H1 (cell line): ENCODE results near the gene PLEKHA1.

ENCODE experiments used
- BRCA1 ChIP-seq: IDR thresholded peaks from 2 replicates; pipeline ENCODE4 v1.6.1; 2012; ENCODE audit warnings: low read depth, low read length, improper control_type of control experiment
- RAD21 ChIP-seq, 2 experiments: IDR thresholded peaks in 1 of 2; conservative IDR thresholded peaks in 1 of 2; 2 replicates each; pipeline ENCODE4 v1.6.1; 2011; ENCODE audit warnings: low read depth in 2 of 2, low read length in 2 of 2, improper control_type of control experiment in 1 of 2, inconsistent platforms in 1 of 2, mild to moderate bottlenecking in 1 of 2, moderate library complexity in 1 of 2
- TF ChIP-seq, protein P1 (sequence below): IDR thresholded peaks from 2 replicates; pipeline ENCODE4 v1.6.1; 2012; ENCODE audit warnings: inconsistent platforms

DNA sequence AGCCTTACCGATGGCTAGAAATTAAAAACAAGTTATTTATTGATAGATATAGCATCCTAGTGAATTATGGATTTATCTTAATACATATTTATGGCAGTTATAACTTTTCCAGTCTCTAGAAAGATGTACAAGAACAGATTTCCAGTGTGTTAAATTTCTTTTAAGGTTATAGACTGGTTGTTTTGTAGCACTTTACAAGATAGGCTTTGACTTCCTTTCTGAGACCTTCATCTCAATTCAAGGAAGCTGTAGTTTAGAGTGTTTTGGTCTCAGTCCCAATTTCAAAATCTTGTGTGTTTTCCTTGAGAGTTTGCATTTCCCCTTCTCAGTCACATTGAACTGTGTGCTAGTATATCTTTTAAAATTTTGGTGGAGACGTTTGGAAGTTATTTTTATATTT is 30.1 kb downstream of the PLEKHA1 start:
- TF ChIP-seq, protein P1, sequence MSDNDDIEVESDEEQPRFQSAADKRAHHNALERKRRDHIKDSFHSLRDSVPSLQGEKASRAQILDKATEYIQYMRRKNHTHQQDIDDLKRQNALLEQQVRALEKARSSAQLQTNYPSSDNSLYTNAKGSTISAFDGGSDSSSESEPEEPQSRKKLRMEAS: no peak
- TF ChIP-seq BRCA1 (no peak), RAD21 (IDR thresholded peaks at IDR 0.05 in 1 of 2, conservative IDR thresholded peaks at IDR 0.05 in 1 of 2; ENCODE audit: low read depth in 2 of 2, low read length in 2 of 2) (no peak)
